NCI-H345 treated with DMSO at 0.1 percent for 48 hours (cell line): Measurements from ENCODE around the gene KRT82.
A peak's percentile ranks its signal among the peaks of the same experiment; 100 is the strongest.

Experiments
- DNase-seq: peaks from one replicate; lab custom pipeline; 2025; ENCODE audit not compliant: unreplicated experiment; lab: John Stamatoyannopoulos, UW

The KRT82 gene

GRCh38 chr12:52362118-52362726, 43.9 kb downstream of the KRT82 start:
- DNase-seq, result no peak

- DNase-seq, result no peak
Measured at GRCh38 chr12:52361553-52361952, 44.6 kb downstream of the KRT82 start.

GRCh38 chr12:52360663-52361271, 45.4 kb downstream of the KRT82 start:
- no peak for DNase-seq

GRCh38 chr12:52360106-52360662, 46.0 kb downstream of the KRT82 start:
- DNase-seq, result no peak

GRCh38 chr12:52359621-52360061, 46.5 kb downstream of the KRT82 start:
- no peak for DNase-seq

GRCh38 chr12:52358575-52359350, 47.4 kb downstream of the KRT82 start:
- DNase-seq, result peak; percentile 40

- no peak for DNase-seq
Measured at GRCh38 chr12:52356762-52357580, 49.2 kb downstream of the KRT82 start.

GRCh38 chr12:52356031-52356761, 49.9 kb downstream of the KRT82 start:
- DNase-seq, result no peak

DNA sequence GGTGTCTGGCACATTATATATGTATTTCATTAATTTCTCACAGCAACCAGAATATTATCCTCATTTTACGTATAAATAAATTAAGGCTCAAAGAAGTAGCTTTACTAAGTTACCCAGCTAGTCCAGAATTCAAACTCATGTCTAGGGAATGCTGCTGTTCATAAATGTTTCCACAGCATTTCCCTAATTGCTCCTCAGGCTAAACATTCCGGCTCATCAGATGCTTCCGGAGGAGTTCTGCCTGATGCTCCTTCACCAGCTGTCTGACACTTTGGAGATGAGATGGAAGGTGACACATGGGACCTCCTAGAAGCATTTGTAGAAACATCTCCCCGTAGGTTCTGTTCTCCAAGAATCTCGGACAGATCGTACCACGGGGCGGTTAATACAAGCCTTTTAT, 51.0 kb downstream of the KRT82 start:
- DNase-seq, result no peak

DNA sequence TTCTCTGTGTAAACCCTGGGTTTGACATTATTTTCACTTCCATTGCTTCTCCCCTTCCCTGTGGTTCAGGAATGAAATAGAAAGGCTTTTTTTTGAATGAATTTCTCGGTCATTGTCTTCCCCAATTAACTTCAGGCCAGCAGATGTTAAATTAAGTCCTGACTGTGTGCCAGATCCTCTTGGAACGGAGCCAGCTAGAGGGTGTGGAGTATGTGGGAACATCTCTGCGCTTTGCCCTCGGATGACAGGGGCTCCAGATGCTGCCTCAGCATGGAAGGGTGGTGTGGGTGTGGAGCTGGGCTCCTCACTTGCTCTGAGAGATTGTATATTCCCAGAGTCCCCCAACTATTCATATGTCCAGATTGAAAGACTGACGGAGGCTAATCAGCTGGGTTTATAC, 51.9 kb downstream of the KRT82 start:
- DNase-seq, result no peak

DNA sequence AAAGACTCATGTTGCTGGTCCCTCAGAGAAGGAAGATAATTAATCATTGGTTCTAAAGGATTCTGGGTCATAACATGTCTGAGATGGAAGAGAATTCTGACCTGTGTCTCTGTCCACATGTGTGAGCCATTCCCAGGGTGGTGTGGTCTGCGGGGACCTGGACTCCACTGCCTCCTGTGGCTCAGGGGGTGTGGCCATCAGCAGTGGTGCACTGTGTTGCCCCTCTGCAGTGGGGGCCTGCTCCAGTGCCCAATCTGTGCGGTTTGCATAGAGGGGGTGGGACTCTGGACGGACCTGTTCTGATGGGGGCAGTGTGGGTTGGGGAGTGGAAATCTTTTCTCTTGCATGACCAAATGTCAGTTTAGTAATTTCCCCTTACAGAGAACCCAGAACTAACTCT, 52.4 kb downstream of the KRT82 start:
- DNase-seq, result no peak

DNA sequence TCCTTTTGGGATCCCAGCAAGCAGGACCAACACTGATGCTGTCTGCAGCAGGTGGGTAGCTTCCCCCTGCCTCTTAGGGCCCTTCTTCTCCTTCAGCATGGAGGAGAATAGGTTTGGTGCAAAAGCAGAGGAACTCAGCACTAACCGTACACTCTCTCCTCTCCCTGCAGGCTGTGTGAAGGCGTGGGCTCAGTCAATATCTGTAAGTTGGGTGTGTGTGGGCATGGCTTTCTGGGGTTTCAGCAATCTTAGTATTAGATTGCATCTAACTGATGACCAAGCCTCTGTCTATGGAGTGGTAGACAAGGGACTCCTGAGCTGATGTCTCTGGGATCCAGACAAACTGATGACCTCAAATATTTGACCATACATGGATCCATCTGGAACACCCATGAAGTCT, 53.2 kb downstream of the KRT82 start:
- no peak for DNase-seq

DNA sequence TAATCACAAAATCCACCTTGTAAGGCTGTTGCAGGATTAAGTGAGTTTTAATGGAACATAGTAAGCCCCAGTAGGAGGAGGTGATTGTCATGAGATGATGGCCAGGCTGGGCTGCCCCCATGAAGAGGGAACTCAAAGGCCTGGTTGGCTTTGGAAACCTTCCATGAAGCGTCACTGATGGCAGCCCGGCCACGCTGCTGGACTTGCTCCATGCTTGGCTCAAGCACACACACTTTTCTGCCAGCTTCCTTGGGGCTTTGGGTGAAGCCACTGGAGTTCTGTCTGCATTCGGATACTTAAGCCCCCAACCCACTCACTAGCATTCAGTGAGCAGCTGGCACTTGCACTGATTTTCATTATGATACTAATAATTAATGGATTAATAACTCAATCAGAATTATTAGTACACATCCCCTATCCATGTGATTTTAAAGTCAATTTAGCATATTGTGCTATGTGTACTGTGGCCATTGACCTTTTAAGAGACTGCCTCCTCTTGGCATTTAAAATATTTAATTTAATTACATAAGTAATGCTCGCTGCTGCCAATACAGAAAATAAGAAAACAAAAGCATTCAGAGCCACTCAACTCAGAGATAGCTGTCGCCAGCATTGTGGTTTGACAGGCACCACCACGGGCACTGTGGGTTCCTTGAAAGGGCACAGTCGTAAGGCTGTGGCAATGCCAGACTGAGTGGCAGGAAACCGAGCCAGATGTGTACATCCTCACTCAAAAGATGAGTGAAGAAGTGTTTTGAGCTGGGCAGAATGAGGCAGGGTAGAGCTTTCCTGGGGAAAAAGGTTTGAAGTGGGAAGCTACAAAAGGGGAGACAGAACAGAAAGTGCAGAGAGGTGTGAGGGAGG, 54.7 kb downstream of the KRT82 start:
- no peak for DNase-seq

GRCh38 chr12:52350786-52351185, 55.3 kb downstream of the KRT82 start:
- no peak for DNase-seq

- no peak for DNase-seq
Measured at GRCh38 chr12:52350021-52350620, 56.0 kb downstream of the KRT82 start.

DNA sequence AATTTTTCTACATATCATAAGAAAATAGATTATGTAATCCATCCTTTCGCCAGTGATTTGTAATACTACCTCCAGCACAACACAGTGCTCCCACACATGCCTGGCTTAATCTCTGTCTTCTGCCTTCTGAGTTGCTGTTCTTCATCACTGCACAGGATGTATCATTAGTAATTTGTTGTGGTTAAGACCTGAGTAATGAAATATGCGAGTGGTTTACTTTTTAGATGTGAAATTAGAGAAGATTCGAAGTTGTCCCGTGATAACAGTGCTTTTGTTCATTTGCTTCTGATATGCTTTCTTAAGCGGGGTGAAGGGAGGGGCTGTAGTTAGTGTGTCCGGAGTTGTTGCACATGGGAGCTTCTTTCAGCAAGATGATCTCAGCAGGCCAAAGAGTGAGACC, 56.9 kb downstream of the KRT82 start:
- DNase-seq, result no peak

GRCh38 chr12:52347551-52348510, 58.3 kb downstream of the KRT82 start:
- DNase-seq, result no peak

DNA sequence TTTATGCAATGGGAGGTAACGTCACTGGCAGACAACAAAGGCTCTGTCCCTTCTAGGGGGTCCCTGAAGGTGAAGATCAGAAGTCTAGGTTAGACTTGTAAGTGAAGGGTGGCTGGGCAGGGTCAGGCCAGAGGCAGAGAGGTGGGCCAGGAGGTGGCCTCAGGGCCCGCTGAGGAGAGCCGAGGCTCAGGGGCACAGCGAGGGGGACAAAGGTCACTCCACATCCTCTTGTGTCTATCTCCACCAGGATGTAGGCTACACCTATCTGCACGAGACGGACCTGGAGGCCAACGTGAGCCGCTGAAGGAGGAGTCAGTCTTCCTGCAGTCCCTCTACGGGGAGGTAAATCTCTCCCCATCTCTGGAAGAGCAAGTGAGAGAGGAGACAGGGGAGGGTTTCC, 59.1 kb downstream of the KRT82 start:
- no peak for DNase-seq
